ENCODE results near the gene MMEL1.
A peak's percentile ranks its signal among the peaks of the same experiment; 100 is the strongest.

MMEL1 gene

DNA sequence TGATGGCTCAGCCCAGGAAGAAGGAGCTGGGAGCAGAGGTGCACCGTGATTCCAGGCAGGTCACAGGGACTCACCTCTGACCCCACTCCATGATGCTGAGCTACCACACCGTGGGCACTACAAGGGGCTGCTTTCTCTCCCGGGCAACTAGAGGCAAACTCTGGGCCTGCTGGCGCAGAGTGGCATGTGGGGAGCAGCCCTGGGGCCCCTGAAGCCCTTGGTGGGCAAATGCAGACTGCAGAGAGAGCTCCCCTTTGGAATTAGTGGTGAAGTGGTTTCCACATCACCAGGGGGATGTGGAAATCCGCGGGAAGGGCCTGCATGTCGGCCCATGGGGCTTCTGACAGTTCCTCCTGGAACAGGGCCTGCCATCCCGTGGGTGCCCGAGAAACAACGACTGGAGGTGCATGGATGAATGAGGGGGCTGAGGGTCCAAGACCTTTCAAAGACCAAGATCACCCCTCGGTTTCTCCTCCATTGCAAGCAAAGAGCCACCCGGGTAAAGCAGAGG lies 11.8 kb upstream of the MMEL1 start:
- H3K27me3 ChIP-seq (ENCODE audit: control insufficient read depth in 3 of 3, insufficient read depth in 3 of 3, low read depth in 1 of 3, low read length in 3 of 3), result peaks cover 0 to 12% (median 0%) of the 10 kb centered on the region in 3 experiments
- no peak overlapping the region for H3K4ac ChIP-seq (ENCODE audit: low read length)
- H3K9me3 ChIP-seq (replicated peaks in 1 of 2; ENCODE audit: control insufficient read depth in 2 of 2, insufficient read depth in 1 of 2, low read depth in 1 of 2, low read length in 2 of 2), result peaks cover 0 to 15% of the 10 kb centered on the region in 2 donors
- no peak overlapping the region for H3K27ac ChIP-seq (replicated peaks; ENCODE audit: low read length)
- H2BK12ac ChIP-seq (ENCODE audit: low read length), result peak overlapping the region; percentile 58
- DNase-seq (ENCODE audit: low spot score), result no peak
- no peak overlapping the region for H4K91ac ChIP-seq (ENCODE audit: low read depth, low read length, poor library complexity)
- H2AK5ac ChIP-seq (ENCODE audit: low read depth, low read length), result no peak overlapping the region
- no peak overlapping the region for H4K8ac ChIP-seq (ENCODE audit: low read depth, low read length)
- peak overlapping the region; percentile 67 for H2BK15ac ChIP-seq (ENCODE audit: low read length)
- H2BK5ac ChIP-seq (ENCODE audit: low read length), result peak overlapping the region; percentile 90
- H2BK120ac ChIP-seq (ENCODE audit: low read depth, low read length), result no peak overlapping the region
- H3K36me3 ChIP-seq (replicated peaks in 1 of 2; ENCODE audit: control insufficient read depth in 2 of 2, insufficient read depth in 2 of 2, low read length in 2 of 2), result no peaks in the 10 kb centered on the region
- no peak overlapping the region for H3K9ac ChIP-seq (ENCODE audit: low read depth, low read length, poor library complexity)
- H3K23ac ChIP-seq (ENCODE audit: low read depth, low read length, poor library complexity), result no peak overlapping the region
- H3K4me3 ChIP-seq (ENCODE audit: low read length in 2 of 2), result no peak overlapping the region
- peaks cover 5 to 11% of the 10 kb centered on the region in 2 donors for H3K4me1 ChIP-seq (ENCODE audit: control insufficient read depth in 2 of 2, insufficient read depth in 1 of 2, low read depth in 1 of 2, low read length in 2 of 2)
- no CpG with 5 or more reads among the region's 12 CpGs for WGBS, 2 donors (ENCODE audit: extremely low coverage in 2 of 2, insufficient read length in 2 of 2, insufficient replicate concordance in 1 of 2)
- peak overlapping the region; percentile 38 for H3K18ac ChIP-seq (ENCODE audit: low read length)
- no peak overlapping the region for H2AFZ ChIP-seq (ENCODE audit: low read length)
- peaks cover 13% of the 10 kb centered on the region for H3K79me1 ChIP-seq (ENCODE audit: low read depth, low read length)
- H3K4me2 ChIP-seq (ENCODE audit: insufficient read depth, low read length, poor library complexity, severe bottlenecking), result no peak overlapping the region
- no peak overlapping the region for H3K14ac ChIP-seq (ENCODE audit: low read length)

DNA sequence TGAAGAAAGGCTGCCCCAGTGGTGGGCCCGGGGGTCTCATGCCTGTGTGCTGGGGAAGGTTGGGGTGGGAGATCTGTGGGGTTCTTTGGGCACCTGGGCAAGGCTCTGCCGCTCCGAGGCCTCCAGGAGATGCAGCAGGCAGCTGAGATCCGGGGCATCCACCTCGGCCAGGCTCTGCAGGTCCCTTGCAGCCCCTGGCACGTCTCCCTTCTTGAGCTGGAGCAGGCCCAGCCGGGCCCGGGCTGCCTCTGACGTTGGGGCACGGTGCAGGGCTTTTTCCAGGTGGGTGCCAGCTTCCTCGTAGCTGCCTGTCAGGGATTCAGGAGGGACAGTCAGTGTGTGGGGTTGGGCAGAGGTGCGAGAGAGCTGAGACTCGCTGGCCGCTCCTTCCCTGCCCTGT lies 11.4 kb upstream of the MMEL1 start:
- H3K27ac ChIP-seq (replicated peaks; ENCODE audit: low read length), result no peak overlapping the region
- no peak for DNase-seq (ENCODE audit: low spot score)
- peaks cover 0 to 13% of the 10 kb centered on the region in 2 donors for H3K9me3 ChIP-seq (replicated peaks in 1 of 2; ENCODE audit: control insufficient read depth in 2 of 2, insufficient read depth in 1 of 2, low read depth in 1 of 2, low read length in 2 of 2)
- no peak overlapping the region for H3K23ac ChIP-seq (ENCODE audit: low read depth, low read length, poor library complexity)
- no peak overlapping the region for H2AFZ ChIP-seq (ENCODE audit: low read length)
- peak overlapping the region; percentile 38 for H3K18ac ChIP-seq (ENCODE audit: low read length)
- H3K4ac ChIP-seq (ENCODE audit: low read length), result no peak overlapping the region
- peak overlapping the region; percentile 67 for H2BK15ac ChIP-seq (ENCODE audit: low read length)
- H3K27me3 ChIP-seq (ENCODE audit: control insufficient read depth in 3 of 3, insufficient read depth in 3 of 3, low read depth in 1 of 3, low read length in 3 of 3), result peaks cover 0 to 12% (median 0%) of the 10 kb centered on the region in 3 experiments
- no peak overlapping the region for H3K4me3 ChIP-seq (ENCODE audit: low read length in 2 of 2)
- no peak overlapping the region for H3K9ac ChIP-seq (ENCODE audit: low read depth, low read length, poor library complexity)
- no peak overlapping the region for H4K8ac ChIP-seq (ENCODE audit: low read depth, low read length)
- peak overlapping the region; percentile 70 for H2AK5ac ChIP-seq (ENCODE audit: low read depth, low read length)
- H3K4me1 ChIP-seq (ENCODE audit: control insufficient read depth in 2 of 2, insufficient read depth in 1 of 2, low read depth in 1 of 2, low read length in 2 of 2), result peaks cover 5 to 11% of the 10 kb centered on the region in 2 donors
- peak overlapping the region; percentile 17 for H3K14ac ChIP-seq (ENCODE audit: low read length)
- peak overlapping the region; percentile 58 for H2BK12ac ChIP-seq (ENCODE audit: low read length)
- no peak overlapping the region for H2BK120ac ChIP-seq (ENCODE audit: low read depth, low read length)
- no peak overlapping the region for H3K4me2 ChIP-seq (ENCODE audit: insufficient read depth, low read length, poor library complexity, severe bottlenecking)
- H3K79me1 ChIP-seq (ENCODE audit: low read depth, low read length), result peaks cover 13% of the 10 kb centered on the region
- peak overlapping the region; percentile 90 for H2BK5ac ChIP-seq (ENCODE audit: low read length)
- no peaks in the 10 kb centered on the region for H3K36me3 ChIP-seq (replicated peaks in 1 of 2; ENCODE audit: control insufficient read depth in 2 of 2, insufficient read depth in 2 of 2, low read length in 2 of 2)
- WGBS, 2 donors (ENCODE audit: extremely low coverage in 2 of 2, insufficient read length in 2 of 2, insufficient replicate concordance in 1 of 2), result no CpG with 5 or more reads among the region's 14 CpGs
- no peak overlapping the region for H4K91ac ChIP-seq (ENCODE audit: low read depth, low read length, poor library complexity)

DNA sequence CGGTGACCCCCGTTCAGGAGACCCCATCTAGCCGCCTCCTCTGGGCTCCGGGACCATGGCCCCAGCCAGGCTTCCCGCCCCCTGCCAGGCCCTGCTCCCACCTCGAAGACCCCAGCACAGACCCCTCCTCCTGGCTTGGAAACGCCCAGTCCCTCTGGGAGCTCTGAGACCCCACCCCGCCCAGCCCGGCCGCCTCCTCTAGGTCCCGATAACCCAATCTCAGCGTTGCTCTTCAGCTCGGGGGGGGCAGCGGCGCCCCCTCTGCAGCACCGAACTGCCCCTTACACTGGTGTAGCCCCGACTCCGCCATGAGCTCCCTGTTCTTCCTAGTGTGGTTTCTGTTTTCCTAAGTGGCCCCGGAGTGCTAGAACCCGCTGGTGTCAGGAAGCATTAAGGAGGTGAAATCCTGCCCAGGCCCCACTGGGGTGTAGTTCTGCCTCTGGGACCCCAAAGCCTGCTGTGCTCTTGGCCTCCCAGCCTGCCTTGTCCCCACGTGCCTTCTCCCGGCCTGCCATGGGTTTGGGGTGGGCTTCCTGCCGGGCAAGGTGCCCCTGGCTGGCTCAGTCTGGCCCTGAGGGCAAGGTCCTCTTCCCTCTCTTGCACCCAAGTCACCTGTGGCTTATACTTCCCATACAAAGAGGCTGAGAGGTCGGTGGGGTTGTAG lies 10.7 kb upstream of the MMEL1 start:
- Histone ChIP-seq H4K8ac (ENCODE audit: low read depth, low read length) (no peak overlapping the region), H2BK15ac (ENCODE audit: low read length) (peak overlapping the region; percentile 78), H2AK5ac (ENCODE audit: low read depth, low read length) (peak overlapping the region; percentile 70), H3K18ac (ENCODE audit: low read length) (peak overlapping the region; percentile 83), H3K4ac (ENCODE audit: low read length) (no peak overlapping the region), H3K4me3 (ENCODE audit: low read length in 2 of 2) (peak overlapping the region; percentile 75 to 77), H2BK5ac (ENCODE audit: low read length) (peak overlapping the region; percentile 90), H3K36me3 (replicated peaks in 1 of 2; ENCODE audit: control insufficient read depth in 2 of 2, insufficient read depth in 2 of 2, low read length in 2 of 2) (no peaks in the 10 kb centered on the region), H2BK120ac (ENCODE audit: low read depth, low read length) (no peak overlapping the region), H2AFZ (ENCODE audit: low read length) (peak overlapping the region; percentile 99), H3K14ac (ENCODE audit: low read length) (peak overlapping the region; percentile 17), H3K9me3 (replicated peaks in 1 of 2; ENCODE audit: control insufficient read depth in 2 of 2, insufficient read depth in 1 of 2, low read depth in 1 of 2, low read length in 2 of 2) (peaks cover 0 to 9% of the 10 kb centered on the region in 2 donors), H3K27ac (replicated peaks; ENCODE audit: low read length) (no peak overlapping the region), H3K4me1 (ENCODE audit: control insufficient read depth in 2 of 2, insufficient read depth in 1 of 2, low read depth in 1 of 2, low read length in 2 of 2) (peaks cover 5 to 11% of the 10 kb centered on the region in 2 donors), H3K27me3 (ENCODE audit: control insufficient read depth in 3 of 3, insufficient read depth in 3 of 3, low read depth in 1 of 3, low read length in 3 of 3) (peaks cover 0 to 12% (median 0%) of the 10 kb centered on the region in 3 experiments), H3K23ac (ENCODE audit: low read depth, low read length, poor library complexity) (no peak overlapping the region), H3K9ac (ENCODE audit: low read depth, low read length, poor library complexity) (peak overlapping the region; percentile 77), H4K91ac (ENCODE audit: low read depth, low read length, poor library complexity) (no peak overlapping the region), H3K4me2 (ENCODE audit: insufficient read depth, low read length, poor library complexity, severe bottlenecking) (peak overlapping the region; percentile 96), H3K79me1 (ENCODE audit: low read depth, low read length) (peaks cover 13% of the 10 kb centered on the region), H2BK12ac (ENCODE audit: low read length) (peak overlapping the region; percentile 58)
- no peak for DNase-seq (ENCODE audit: low spot score)
- no CpG with 5 or more reads among the region's 24 CpGs for WGBS, 2 donors (ENCODE audit: extremely low coverage in 2 of 2, insufficient read length in 2 of 2, insufficient replicate concordance in 1 of 2)

All from neuronal stem cell (in vitro differentiated cells).